Activated CD4-positive, alpha-beta T cell treated with anti-CD3 and anti-CD28 coated beads, Interleukin-2, amount 10 ng/mL, durations not matched to agents 7 days and 5 days (primary cell): Measurements from ENCODE around the gene CUX1. TPM values are rescaled to one million over a fixed set of nuclear protein-coding genes. Genes with fewer than 3 reads are reported as not detected.

ENCODE experiments used
- CTCF ChIA-PET: fragments of 350-600 bp; sonication (Branson Sonifier 250); formaldehyde crosslinking; loops from one replicate; lab custom pipeline; 2021; ENCODE audit warnings: antibody characterized with exemption; lab: Charles Lee
- POLR2A ChIA-PET: fragments of 350-600 bp; sonication (Branson Sonifier 250); formaldehyde crosslinking; loops from one replicate; lab custom pipeline; 2021; ENCODE audit warnings: antibody characterized with exemption; lab: Charles Lee
- DNase-seq: peaks from one replicate; pipeline ENCODE4 v3.0.0-alpha.2; 2020
- H3K27ac Mint-ChIP-seq: one replicate; pipeline ENCODE4 v1.8.0; 2021; ENCODE audit warnings: mild to moderate bottlenecking, moderate library complexity, mixed read lengths
- H3K27me3 Mint-ChIP-seq: one replicate; pipeline ENCODE4 v1.8.0; 2021; ENCODE audit warnings: mixed read lengths
- H3K36me3 Mint-ChIP-seq: one replicate; pipeline ENCODE4 v1.8.0; 2021; ENCODE audit warnings: low read depth, mixed read lengths
- H3K4me1 Mint-ChIP-seq: one replicate; pipeline ENCODE4 v1.8.0; 2021; ENCODE audit warnings: mixed read lengths
- H3K4me3 Mint-ChIP-seq: one replicate; pipeline ENCODE4 v1.8.0; 2021; ENCODE audit warnings: mild to moderate bottlenecking, moderate library complexity, mixed read lengths
- H3K9me3 Mint-ChIP-seq: one replicate; pipeline ENCODE4 v1.8.0; 2021; ENCODE audit warnings: mixed read lengths
- total RNA-seq, 2 experiments: library from RNA; stranded (reverse); gene quantifications; one replicate each; pipeline ENCODE4 v1.2.3, GENCODE V29; 2021

Gene CUX1
- total RNA-seq, 2 experiments from 2014 or later: 27.8 to 34.7 TPM

GRCh38 chr7:102305414-102306268 lies 488.2 kb downstream of the CUX1 start:
- CTCF ChIA-PET: interaction anchor here (0.7 to 1.9 kb wide), 6 partner anchors 14 to 85 kb away, joined by 3 to 8 read pairs (median 4); no protein-coding TSS in a partner anchor
- Mint-ChIP-seq H3K36me3 (no peaks in the 10 kb centered on the region), H3K9me3 (no peaks in the 10 kb centered on the region), H3K27ac (no peak overlapping the region), H3K4me1 (peaks cover 19% of the 10 kb centered on the region), H3K4me3 (no peak overlapping the region), H3K27me3 (no peaks in the 10 kb centered on the region)
- no peak for DNase-seq
- POLR2A ChIA-PET: no interaction called here

- H3K9me3 Mint-ChIP-seq: no peaks in the 10 kb centered on the region
- ChIA-PET CTCF (interaction anchor here (0.9 to 1.9 kb wide), 9 partner anchors 11 to 84 kb away, joined by 3 to 8 read pairs (median 4); no protein-coding TSS in a partner anchor), POLR2A (interaction anchor here (0.6 kb wide), 1 partner anchor 47 kb away, joined by 3 read pairs; no protein-coding TSS in a partner anchor)
- no peak overlapping the region for H3K4me3 Mint-ChIP-seq
- H3K4me1 Mint-ChIP-seq: peaks cover 19% of the 10 kb centered on the region
- DNase-seq: peak; percentile 50
- H3K27ac Mint-ChIP-seq: peak overlapping the region; percentile 60
- no peaks in the 10 kb centered on the region for H3K36me3 Mint-ChIP-seq
- H3K27me3 Mint-ChIP-seq: no peaks in the 10 kb centered on the region
These were observed 489.7 kb downstream of the CUX1 start for GRCh38 chr7:102306916-102307677.

GRCh38 chr7:102310414-102310815 lies 493.0 kb downstream of the CUX1 start:
- Mint-ChIP-seq H3K4me1 (peaks cover 16% of the 10 kb centered on the region), H3K9me3 (no peaks in the 10 kb centered on the region), H3K36me3 (no peaks in the 10 kb centered on the region), H3K4me3 (no peak overlapping the region), H3K27me3 (no peaks in the 10 kb centered on the region), H3K27ac (peak overlapping the region; percentile 20)
- ChIA-PET POLR2A (no interaction called here), CTCF (interaction anchor here (1.2 kb wide), 1 partner anchor 1166 kb away, joined by 3 read pairs; no protein-coding TSS in a partner anchor)
- DNase-seq: no peak

GRCh38 chr7:102312317-102312716 lies 494.9 kb downstream of the CUX1 start:
- Mint-ChIP-seq H3K4me3 (no peak overlapping the region), H3K27ac (no peak overlapping the region), H3K4me1 (peaks cover 2% of the 10 kb centered on the region), H3K9me3 (no peaks in the 10 kb centered on the region), H3K27me3 (no peaks in the 10 kb centered on the region), H3K36me3 (no peaks in the 10 kb centered on the region)
- ChIA-PET CTCF (interaction anchor here (0.9 kb wide), 1 partner anchor 461 kb away, joined by 3 read pairs; no protein-coding TSS in a partner anchor), POLR2A (no interaction called here)
- no peak for DNase-seq

DNA sequence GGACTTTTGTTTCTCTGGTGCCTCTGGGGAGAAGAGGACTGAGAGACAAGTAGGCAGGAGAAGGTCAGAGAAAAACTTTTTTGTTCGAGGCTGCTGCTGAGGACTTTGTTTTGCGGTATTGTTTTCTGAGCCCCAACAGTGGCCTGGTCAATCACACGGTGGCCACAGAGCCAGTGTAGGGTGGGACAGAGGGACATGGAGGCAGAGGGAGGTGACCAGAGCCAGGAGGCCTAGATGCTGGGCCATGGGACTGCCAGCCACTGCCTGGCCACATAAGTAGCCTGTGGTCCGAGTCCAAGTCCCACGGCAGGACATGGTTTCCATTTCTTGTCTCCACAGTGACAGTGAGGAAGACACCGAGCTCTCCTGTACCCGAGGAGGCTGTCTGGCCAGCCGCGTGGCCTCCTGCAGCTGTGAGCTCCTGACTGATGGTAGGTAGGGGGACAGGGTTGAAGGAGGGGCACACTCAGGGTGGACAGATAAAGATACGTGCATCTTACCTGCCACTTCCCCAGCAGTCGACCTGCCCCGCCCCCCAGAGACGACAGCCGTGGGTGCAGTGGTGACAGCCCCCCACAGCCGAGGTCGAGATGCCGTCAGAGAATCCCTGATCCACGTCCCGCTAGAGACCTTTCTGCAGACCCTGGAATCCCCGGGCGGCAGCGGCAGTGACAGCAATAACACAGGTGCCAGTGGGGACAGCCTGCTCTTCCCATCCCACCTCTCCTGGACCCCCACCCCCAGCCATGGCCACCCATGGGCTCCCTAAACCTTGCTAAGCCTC lies 496.8 kb downstream of the CUX1 start:
- Mint-ChIP-seq H3K27ac (no peak overlapping the region), H3K36me3 (no peaks in the 10 kb centered on the region), H3K27me3 (no peaks in the 10 kb centered on the region), H3K9me3 (no peaks in the 10 kb centered on the region), H3K4me1 (no peaks in the 10 kb centered on the region), H3K4me3 (no peak overlapping the region)
- no peak for DNase-seq
- ChIA-PET POLR2A (no interaction called here), CTCF (no interaction called here)

- H3K27ac Mint-ChIP-seq: no peak overlapping the region
- no peak overlapping the region for H3K4me3 Mint-ChIP-seq
- CTCF ChIA-PET: interaction anchor here (0.8 to 1.4 kb wide), 2 partner anchors 11 to 23 kb away, joined by 3 to 5 read pairs; no protein-coding TSS in a partner anchor
- DNase-seq: no peak
- H3K9me3 Mint-ChIP-seq: no peaks in the 10 kb centered on the region
- peaks cover 5% of the 10 kb centered on the region for H3K27me3 Mint-ChIP-seq
- POLR2A ChIA-PET: no interaction called here
- no peaks in the 10 kb centered on the region for H3K36me3 Mint-ChIP-seq
- peaks cover 4% of the 10 kb centered on the region for H3K4me1 Mint-ChIP-seq
These were observed 500.0 kb downstream of the CUX1 start for GRCh38 chr7:102317231-102318059.

DNA sequence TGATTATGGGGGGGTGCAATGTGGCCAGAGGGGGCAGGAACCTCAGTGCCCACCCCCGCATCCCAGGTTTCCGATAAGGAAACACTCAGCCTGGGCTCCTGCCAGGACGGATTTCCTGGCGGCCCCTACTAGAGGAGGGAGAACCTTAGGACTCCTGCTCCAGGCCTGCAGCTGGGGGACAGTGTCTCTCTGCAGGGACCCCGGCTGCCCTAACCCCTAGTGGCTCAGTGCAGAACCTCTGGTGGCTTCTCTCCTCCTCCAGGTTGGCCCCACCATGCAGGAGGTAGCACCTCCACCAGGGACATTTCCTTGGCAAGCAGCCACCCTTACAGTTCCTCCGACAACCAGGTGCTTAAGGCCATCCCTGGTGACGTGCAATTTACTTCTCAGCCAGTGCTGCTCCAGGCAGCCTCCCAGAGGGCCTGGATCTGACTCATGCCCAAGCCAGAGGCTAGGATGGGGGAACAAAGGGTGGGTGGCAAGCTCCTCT lies 501.1 kb downstream of the CUX1 start:
- no peak overlapping the region for H3K4me3 Mint-ChIP-seq
- peaks cover 11% of the 10 kb centered on the region for H3K27me3 Mint-ChIP-seq
- no peaks in the 10 kb centered on the region for H3K36me3 Mint-ChIP-seq
- H3K27ac Mint-ChIP-seq: no peak overlapping the region
- H3K9me3 Mint-ChIP-seq: no peaks in the 10 kb centered on the region
- peaks cover 4% of the 10 kb centered on the region for H3K4me1 Mint-ChIP-seq
- CTCF ChIA-PET: no interaction called here
- POLR2A ChIA-PET: no interaction called here
- DNase-seq: no peak

- H3K4me3 Mint-ChIP-seq: no peak overlapping the region
- H3K36me3 Mint-ChIP-seq: no peaks in the 10 kb centered on the region
- no peak for DNase-seq
- no peak overlapping the region for H3K27ac Mint-ChIP-seq
- ChIA-PET CTCF (interaction anchor here (0.6 to 1.0 kb wide), 3 partner anchors 13 to 861 kb away, joined by 3 to 4 read pairs (median 3); no protein-coding TSS in a partner anchor), POLR2A (no interaction called here)
- peaks cover 11% of the 10 kb centered on the region for H3K27me3 Mint-ChIP-seq
- H3K9me3 Mint-ChIP-seq: no peaks in the 10 kb centered on the region
- peaks cover 4% of the 10 kb centered on the region for H3K4me1 Mint-ChIP-seq
These were observed 502.2 kb downstream of the CUX1 start for GRCh38 chr7:102319671-102320070.

- H3K36me3 Mint-ChIP-seq: no peaks in the 10 kb centered on the region
- no peak overlapping the region for H3K4me3 Mint-ChIP-seq
- ChIA-PET CTCF (interaction anchor here (1.0 kb wide), 1 partner anchor 14 kb away, joined by 4 read pairs; no protein-coding TSS in a partner anchor), POLR2A (no interaction called here)
- no peak for DNase-seq
- H3K27me3 Mint-ChIP-seq: peaks cover 11% of the 10 kb centered on the region
- H3K27ac Mint-ChIP-seq: no peak overlapping the region
- H3K4me1 Mint-ChIP-seq: peaks cover 4% of the 10 kb centered on the region
- H3K9me3 Mint-ChIP-seq: no peaks in the 10 kb centered on the region
These were observed 502.8 kb downstream of the CUX1 start for GRCh38 chr7:102320181-102320580.

GRCh38 chr7:102320601-102321350 lies 503.4 kb downstream of the CUX1 start:
- Mint-ChIP-seq H3K27ac (no peak overlapping the region), H3K36me3 (no peaks in the 10 kb centered on the region)
- POLR2A ChIA-PET: no interaction called here

More at GRCh38 chr7:102320601-102321350, 503.4 kb downstream of the CUX1 start:
- DNase-seq: no peak
- Mint-ChIP-seq H3K4me3 (no peak overlapping the region), H3K27me3 (peaks cover 11% of the 10 kb centered on the region), H3K4me1 (peaks cover 4% of the 10 kb centered on the region), H3K9me3 (no peaks in the 10 kb centered on the region)
- CTCF ChIA-PET: no interaction called here
